Fibroblast of lung (primary cell): ENCODE measurements around the gene PGGHG.

Source experiments
- CTCF ChIP-seq, 2 donors: IDR thresholded peaks in 1 of 2; conservative IDR thresholded peaks in 1 of 2; 1 replicate in 1 of 2; 2 replicates in 1 of 2; pipeline ENCODE4 v1.5.1; 2011 to 2012; ENCODE audit warnings: low read length in 2 of 2, control low read depth in 1 of 2, inconsistent platforms in 1 of 2, low read depth in 1 of 2, mild to moderate bottlenecking in 1 of 2
- EZH2 ChIP-seq: IDR thresholded peaks from 2 replicates; pipeline ENCODE4 v1.5.1; 2012; ENCODE audit warnings: low read length, control low read depth, mild to moderate bottlenecking; ENCODE audit errors: missing control alignments

GRCh38 chr11:295351-296170 lies 6.6 kb downstream of the PGGHG start:
- no peak for TF ChIP-seq CTCF (conservative IDR thresholded peaks at IDR 0.05 in 1 of 2, IDR thresholded peaks at IDR 0.05 in 1 of 2; ENCODE audit: low read depth in 1 of 2, low read length in 2 of 2)
- TF ChIP-seq EZH2 = no peak
